ENCODE results near the gene PIBF1. TPM values are rescaled to one million over a fixed set of nuclear protein-coding genes. Genes with fewer than 3 reads are reported as not detected.
"Not testable (repeated sequence)": the region's sequence is repeated elsewhere in the genome, so short reads cannot be mapped to it uniquely, and the experiment has no call there.

The PIBF1 gene
- total RNA-seq, 6 experiments from 2014 or later: 11.9 to 18.3 (median 14.5) TPM

GRCh38 chr13:72805676-72806346 is 23.9 kb downstream of the PIBF1 start:
- H3K27ac Mint-ChIP-seq: no peak overlapping the region
- no peak overlapping the region for H3K4me3 Mint-ChIP-seq
- no peak for TF ChIP-seq CTCF (IDR thresholded peaks at IDR 0.05)
- H3K4me1 Mint-ChIP-seq (ENCODE audit: low read depth): no peaks in the 10 kb centered on the region
- H3K9me3 Mint-ChIP-seq: no peaks in the 10 kb centered on the region
- peaks cover 15% of the 10 kb centered on the region for H3K36me3 Mint-ChIP-seq (ENCODE audit: low read depth)
- DNase-seq: no peak
- no peaks in the 10 kb centered on the region for H3K27me3 Mint-ChIP-seq (ENCODE audit: insufficient read depth)

GRCh38 chr13:72806514-72806913 is 24.6 kb downstream of the PIBF1 start:
- H3K9me3 Mint-ChIP-seq; H3K27ac Mint-ChIP-seq; H3K27me3 Mint-ChIP-seq (ENCODE audit: insufficient read depth); H3K4me3 Mint-ChIP-seq; H3K4me1 Mint-ChIP-seq (ENCODE audit: low read depth); DNase-seq: not testable (repeated sequence)
- H3K36me3 Mint-ChIP-seq (ENCODE audit: low read depth): peaks cover 15% of the 10 kb centered on the region

- peaks cover 24% of the 10 kb centered on the region for H3K36me3 Mint-ChIP-seq (ENCODE audit: low read depth)
- no peak for DNase-seq
- no peak overlapping the region for H3K27ac Mint-ChIP-seq
- H3K27me3 Mint-ChIP-seq (ENCODE audit: insufficient read depth): no peaks in the 10 kb centered on the region
- peak; percentile 93 for TF ChIP-seq CTCF (IDR thresholded peaks at IDR 0.05)
- no peak overlapping the region for H3K4me3 Mint-ChIP-seq
- no peaks in the 10 kb centered on the region for H3K4me1 Mint-ChIP-seq (ENCODE audit: low read depth)
- no peaks in the 10 kb centered on the region for H3K9me3 Mint-ChIP-seq
Observed at GRCh38 chr13:72808917-72809500, 27.1 kb downstream of the PIBF1 start.

- no peak overlapping the region for H3K27ac Mint-ChIP-seq
- no peak for TF ChIP-seq CTCF (IDR thresholded peaks at IDR 0.05)
Observed at GRCh38 chr13:72820156-72820897, 38.4 kb downstream of the PIBF1 start.

GRCh38 chr13:72820898-72821279 is 39.0 kb downstream of the PIBF1 start:
- H3K27me3 Mint-ChIP-seq (ENCODE audit: insufficient read depth): no peaks in the 10 kb centered on the region
- no peak for DNase-seq
- no peaks in the 10 kb centered on the region for H3K9me3 Mint-ChIP-seq
- peaks cover 11% of the 10 kb centered on the region for H3K36me3 Mint-ChIP-seq (ENCODE audit: low read depth)
- H3K4me3 Mint-ChIP-seq: no peak overlapping the region
- no peak overlapping the region for H3K27ac Mint-ChIP-seq
- no peak for TF ChIP-seq CTCF (IDR thresholded peaks at IDR 0.05)
- H3K4me1 Mint-ChIP-seq (ENCODE audit: low read depth): peaks cover 13% of the 10 kb centered on the region

More at GRCh38 chr13:72820156-72820897, 38.4 kb downstream of the PIBF1 start:
- peaks cover 11% of the 10 kb centered on the region for H3K36me3 Mint-ChIP-seq (ENCODE audit: low read depth)
- H3K4me3 Mint-ChIP-seq: no peak overlapping the region
- H3K9me3 Mint-ChIP-seq: no peaks in the 10 kb centered on the region
- peak; percentile 54 for DNase-seq
- peaks cover 13% of the 10 kb centered on the region for H3K4me1 Mint-ChIP-seq (ENCODE audit: low read depth)
- H3K27me3 Mint-ChIP-seq (ENCODE audit: insufficient read depth): no peaks in the 10 kb centered on the region

GRCh38 chr13:72823081-72823480 is 41.1 kb downstream of the PIBF1 start:
- DNase-seq: no peak
- Mint-ChIP-seq H3K27me3 (ENCODE audit: insufficient read depth) (no peaks in the 10 kb centered on the region), H3K4me3 (no peak overlapping the region), H3K4me1 (ENCODE audit: low read depth) (peaks cover 22% of the 10 kb centered on the region), H3K36me3 (ENCODE audit: low read depth) (peaks cover 23% of the 10 kb centered on the region), H3K9me3 (no peaks in the 10 kb centered on the region), H3K27ac (no peak overlapping the region)
- TF ChIP-seq CTCF (IDR thresholded peaks at IDR 0.05): no peak

Data from HFFc6 (cell line).